NB4 (cell line): ENCODE measurements around the gene FAM8A1.

Experiments
- DNase-seq: peaks from one replicate; pipeline ENCODE4 v3.0.0; 2010; ENCODE audit warnings: low read depth
- H3K4me3 ChIP-seq: one replicate; pipeline ENCODE4 v1.5.1; 2011; ENCODE audit warnings: mild to moderate bottlenecking, low read depth, low read length, moderate library complexity
- MYC ChIP-seq: IDR thresholded peaks from 2 replicates; pipeline ENCODE4 v1.6.1; 2011; ENCODE audit warnings: low read depth, low read length
- POLR2A ChIP-seq: IDR thresholded peaks from 2 replicates; pipeline ENCODE4 v1.6.1; 2011; ENCODE audit warnings: mild to moderate bottlenecking; ENCODE audit not compliant: insufficient read length; ENCODE audit errors: extremely low read depth
- TF ChIP-seq, protein P1 (sequence below): IDR thresholded peaks from one replicate; pipeline ENCODE4 v1.5.1; 2012; ENCODE audit warnings: low read depth, low read length
- TF ChIP-seq, protein P2 (sequence below): IDR thresholded peaks from 2 replicates; pipeline ENCODE4 v1.6.1; 2011; ENCODE audit warnings: low read depth, low read length

The FAM8A1 gene

GRCh38 chr6:17629824-17630510 is 29.9 kb downstream of the FAM8A1 start:
- TF ChIP-seq, protein P1, sequence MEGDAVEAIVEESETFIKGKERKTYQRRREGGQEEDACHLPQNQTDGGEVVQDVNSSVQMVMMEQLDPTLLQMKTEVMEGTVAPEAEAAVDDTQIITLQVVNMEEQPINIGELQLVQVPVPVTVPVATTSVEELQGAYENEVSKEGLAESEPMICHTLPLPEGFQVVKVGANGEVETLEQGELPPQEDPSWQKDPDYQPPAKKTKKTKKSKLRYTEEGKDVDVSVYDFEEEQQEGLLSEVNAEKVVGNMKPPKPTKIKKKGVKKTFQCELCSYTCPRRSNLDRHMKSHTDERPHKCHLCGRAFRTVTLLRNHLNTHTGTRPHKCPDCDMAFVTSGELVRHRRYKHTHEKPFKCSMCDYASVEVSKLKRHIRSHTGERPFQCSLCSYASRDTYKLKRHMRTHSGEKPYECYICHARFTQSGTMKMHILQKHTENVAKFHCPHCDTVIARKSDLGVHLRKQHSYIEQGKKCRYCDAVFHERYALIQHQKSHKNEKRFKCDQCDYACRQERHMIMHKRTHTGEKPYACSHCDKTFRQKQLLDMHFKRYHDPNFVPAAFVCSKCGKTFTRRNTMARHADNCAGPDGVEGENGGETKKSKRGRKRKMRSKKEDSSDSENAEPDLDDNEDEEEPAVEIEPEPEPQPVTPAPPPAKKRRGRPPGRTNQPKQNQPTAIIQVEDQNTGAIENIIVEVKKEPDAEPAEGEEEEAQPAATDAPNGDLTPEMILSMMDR, result no peak
- TF ChIP-seq POLR2A (no peak), MYC (no peak)
- TF ChIP-seq, protein P2, sequence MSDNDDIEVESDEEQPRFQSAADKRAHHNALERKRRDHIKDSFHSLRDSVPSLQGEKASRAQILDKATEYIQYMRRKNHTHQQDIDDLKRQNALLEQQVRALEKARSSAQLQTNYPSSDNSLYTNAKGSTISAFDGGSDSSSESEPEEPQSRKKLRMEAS, result no peak

DNA sequence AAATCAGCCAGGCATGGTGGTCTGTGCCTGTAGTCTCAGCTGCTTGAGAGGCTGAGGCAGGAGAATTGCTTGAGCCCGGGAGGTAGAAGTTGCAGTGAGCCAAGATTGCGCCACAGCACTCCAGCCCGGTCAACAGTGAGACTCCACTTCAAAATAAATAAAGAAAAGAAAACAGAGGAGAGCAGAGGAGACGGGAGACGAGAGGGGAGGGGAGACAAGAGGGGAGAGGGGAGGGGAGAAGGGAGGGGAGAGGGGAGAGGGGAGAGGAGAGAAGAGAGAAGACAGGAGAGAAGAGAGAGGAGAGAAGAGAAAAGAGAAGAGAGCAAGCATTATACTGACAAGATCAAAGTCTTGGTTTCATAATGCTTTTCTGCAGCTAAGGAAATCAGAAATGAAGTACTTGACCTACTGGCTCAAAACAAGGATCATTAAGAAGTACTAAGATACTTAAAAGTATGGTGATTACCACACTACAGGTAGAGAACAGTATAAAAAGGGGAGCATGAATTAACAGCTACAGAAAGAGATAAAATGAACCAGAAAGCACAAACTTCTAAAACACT is 30.5 kb downstream of the FAM8A1 start:
- no peak overlapping the region for H3K4me3 ChIP-seq
- no peak for TF ChIP-seq POLR2A
- TF ChIP-seq, protein P1, result no peak
- no peak for TF ChIP-seq MYC
- TF ChIP-seq, protein P2, result no peak
- DNase-seq, result no peak

More at GRCh38 chr6:17629824-17630510, 29.9 kb downstream of the FAM8A1 start:
- no peak overlapping the region for H3K4me3 ChIP-seq
- DNase-seq, result no peak

GRCh38 chr6:17632934-17633333 is 32.8 kb downstream of the FAM8A1 start:
- no peak overlapping the region for H3K4me3 ChIP-seq
- DNase-seq, result no peak
- TF ChIP-seq, protein P1, result no peak
- TF ChIP-seq POLR2A, result no peak

GRCh38 chr6:17633465-17634188 is 33.5 kb downstream of the FAM8A1 start:
- DNase-seq, result no peak
- no peak overlapping the region for H3K4me3 ChIP-seq
- TF ChIP-seq, protein P1, result no peak
- TF ChIP-seq POLR2A (no peak), MYC (no peak)
- TF ChIP-seq, protein P2, result no peak

DNA sequence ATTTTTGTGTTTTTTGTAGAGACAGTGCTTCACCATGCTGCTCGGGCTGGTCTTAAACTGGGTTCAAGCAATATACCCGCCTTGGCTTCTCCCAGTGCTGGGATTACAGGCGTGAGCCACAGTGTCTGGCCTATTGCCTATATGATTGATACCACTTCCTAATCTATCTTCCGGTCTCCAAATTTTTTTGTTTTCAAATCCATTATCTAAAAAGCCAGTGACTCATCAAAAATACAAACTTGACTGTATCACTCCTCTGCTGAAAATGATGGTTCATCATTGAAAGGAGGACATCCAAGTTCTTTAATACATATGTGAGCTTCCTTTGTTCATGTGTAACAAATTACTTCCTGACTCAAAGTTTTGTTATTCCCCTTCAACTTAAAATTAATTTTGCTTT is 35.5 kb downstream of the FAM8A1 start:
- H3K4me3 ChIP-seq, result no peak overlapping the region
- TF ChIP-seq, protein P2, result no peak
- TF ChIP-seq MYC (no peak), POLR2A (no peak)
- TF ChIP-seq, protein P1, result no peak
- no peak for DNase-seq
